HepG2 (cell line): Measurements from ENCODE around the gene TTC38. TPM values are rescaled to one million over a fixed set of nuclear protein-coding genes. Genes with fewer than 3 reads are reported as not detected.

Experiments
- ATAC-seq: fragments of 200-7000 bp; cut with Tn5 transposase; 3 replicates; pipeline ENCODE4 v1.9.1; 2020; ENCODE audit warnings: mild to moderate bottlenecking, moderate library complexity
- BruUV-seq: library from RNA; stranded (reverse); fragments of 400-500 nt; replicated peaks from 2 replicates; lab custom pipeline; 2021; lab: Mats Ljungman, UMichigan
- CTCF ChIA-PET: fragments of 300-600 bp; formaldehyde crosslinking; extraction: SDS; loops from one replicate; lab custom pipeline; 2021; ENCODE audit warnings: low total read pairs, inconsistent platforms, low intra/inter-chr PET ratio; lab: Yijun Ruan, JAX
- POLR2A ChIA-PET: fragments of 350-600 bp; sonication (Branson Sonifier 250); formaldehyde crosslinking; loops from one replicate; lab custom pipeline; 2020; ENCODE audit warnings: antibody characterized with exemption, inconsistent platforms; lab: Yijun Ruan, JAX
- DNase-seq: peaks from one replicate; pipeline ENCODE4 v3.0.0-alpha.2; 2015; ENCODE audit warnings: low spot score
- FAIRE-seq: peaks from 3 replicates; lab custom pipeline; 2011; peaks lifted over from hg19 to GRCh38; lab: Jason Lieb, UNC
- H2AFZ ChIP-seq: one replicate; pipeline ENCODE4 v1.6.1; 2011; ENCODE audit warnings: low read length, inconsistent platforms
- H3K27ac ChIP-seq: fragments of 300-600 bp; 3 replicates; pipeline ENCODE4 v1.8.0; 2011; ENCODE audit warnings: mixed run types, mild to moderate bottlenecking, mixed read lengths, low read length, inconsistent platforms; ENCODE audit not compliant: insufficient read depth; ENCODE audit errors: extremely low read length
- H3K27me3 ChIP-seq, 2 experiments: fragments of 200-600 bp in 1 of 2; 2 replicates in 1 of 2; 3 replicates in 1 of 2; pipeline versions ENCODE4 v1.6.0 to v1.8.0; 2011; ENCODE audit warnings: low read length in 2 of 2, mild to moderate bottlenecking in 2 of 2, moderate library complexity in 2 of 2, inconsistent platforms in 1 of 2; ENCODE audit not compliant: insufficient read depth in 2 of 2, control insufficient read depth in 1 of 2
- H3K36me3 ChIP-seq, 2 experiments: fragments of 200-600 bp in 1 of 2; replicated peaks in 1 of 2; 2 replicates in 1 of 2; 3 replicates in 1 of 2; pipeline versions ENCODE4 v1.5.1 to v1.8.0; 2011; ENCODE audit warnings: low read length in 2 of 2, inconsistent platforms in 1 of 2; ENCODE audit not compliant: insufficient read depth in 2 of 2, control insufficient read depth in 1 of 2
- H3K4me1 ChIP-seq: 2 replicates; pipeline ENCODE4 v1.5.1; 2012; ENCODE audit warnings: low read length, inconsistent platforms; ENCODE audit not compliant: insufficient read depth
- H3K4me2 ChIP-seq: 2 replicates; pipeline ENCODE4 v1.6.0; 2011; ENCODE audit warnings: low read depth, low read length, inconsistent platforms
- H3K4me3 ChIP-seq, 3 experiments: fragments of 200-600 bp in 1 of 3; sonication (generic), shearing (Covaris generic) in 1 of 3; replicated peaks in 1 of 3; 2 replicates each; pipeline ENCODE4 v1.5.1; 2011 to 2016; ENCODE audit warnings: low read length in 3 of 3, inconsistent platforms in 2 of 3, low read depth in 2 of 3, mild to moderate bottlenecking in 2 of 3, control low read depth in 1 of 3, mixed read lengths in 1 of 3; ENCODE audit not compliant: insufficient read depth in 1 of 3
- H3K79me2 ChIP-seq: one replicate; pipeline ENCODE4 v1.6.1; 2011; ENCODE audit warnings: low read length, inconsistent platforms; ENCODE audit not compliant: insufficient read depth
- H3K9ac ChIP-seq: 2 replicates; pipeline ENCODE4 v1.6.0; 2011; ENCODE audit warnings: mild to moderate bottlenecking, low read depth, low read length, inconsistent platforms; ENCODE audit not compliant: insufficient read depth
- H3K9me3 ChIP-seq: 2 replicates; pipeline ENCODE4 v1.5.1; 2012; ENCODE audit warnings: mild to moderate bottlenecking, low read length
- H4K20me1 ChIP-seq: 2 replicates; pipeline ENCODE4 v1.6.0; 2011; ENCODE audit warnings: inconsistent platforms, mild to moderate bottlenecking, low read length, moderate library complexity; ENCODE audit not compliant: insufficient read depth
- AGO2 ChIP-seq: fragments of 200-400 bp; formaldehyde crosslinking; optimal IDR thresholded peaks from 2 replicates; pipeline ENCODE3; 2017; ENCODE audit warnings: mild to moderate bottlenecking, low read depth, low read length, moderate library complexity
- MTF1 ChIP-seq: sonication (generic); formaldehyde crosslinking; IDR thresholded peaks from 2 replicates; pipeline ENCODE4 v1.5.0; 2020; ENCODE audit warnings: missing genetic modification reagents
- RBFOX2 ChIP-seq: fragments of 200-400 bp; formaldehyde crosslinking; IDR thresholded peaks from 2 replicates; pipeline ENCODE4 v1.6.1; 2017; ENCODE audit warnings: low read depth, mild to moderate bottlenecking, low read length
- RFX5 ChIP-seq: IDR thresholded peaks from 2 replicates; pipeline ENCODE4 v1.6.1; 2011; ENCODE audit warnings: low read depth, low read length, improper control_type of control experiment
- ZGPAT ChIP-seq: IDR thresholded peaks from 2 replicates; pipeline ENCODE4 v1.6.1; 2016; ENCODE audit warnings: mild to moderate bottlenecking
- ZNF350 ChIP-seq: sonication (generic); formaldehyde crosslinking; IDR thresholded peaks from 2 replicates; pipeline ENCODE4 v1.4.0; 2020; ENCODE audit warnings: mild to moderate bottlenecking, low read depth, missing genetic modification reagents, borderline replicate concordance
- WGBS: methylation state at CpG from one replicate; pipeline ENCODE4 v1.1.6; 2017; ENCODE audit warnings: low lambda C conversion rate; 5-methylcytosine and 5-hydroxymethylcytosine counted together
- in situ Hi-C: cut with HindIII; loops from 2 replicates; pipeline ENCODE4 v1.10.0; 2017; ENCODE audit warnings: low pct_unique_long_range_greater_than_20kb; ENCODE audit not compliant: extremely low pct_ligation_motif_present
- intact Hi-C: fragments of 100-400 bp; cut with micrococcal nuclease; formaldehyde crosslinking; loops from one replicate; pipeline ENCODE4 v1.10.0; 2022; ENCODE audit not compliant: unreplicated experiment
- polyA plus RNA-seq, 8 experiments: library from polyadenylated mRNA; depleted of rRNA in 3 of 8; stranded (reverse) in 7 of 8; unstranded in 1 of 8; fragments of >200 nt; fragmentation: Illumina TruSeq in 4 of 8; extraction: Trizol in 4 of 8; gene quantifications; 2 replicates each; pipeline versions ENCODE4 v1.2.1 to v1.2.3, GENCODE V29; 2011 to 2016; ENCODE audit warnings: low read depth in 4 of 8, missing spikeins in 1 of 8, mixed read lengths in 1 of 8; ENCODE audit not compliant: insufficient read depth in 1 of 8
- total RNA-seq, 5 experiments: library from RNA; depleted of rRNA; stranded (reverse); fragments of >200 nt; fragmentation: Illumina TruSeq; extraction: Trizol; gene quantifications; 2 replicates each; pipeline ENCODE4 v1.2.3, GENCODE V29; 2016; ENCODE audit warnings: low read depth in 1 of 5

Gene TTC38
- total and polyA plus RNA-seq, 2 of the 13 experiments (the other 11 are each of a cell fraction or from before 2014, with no cell fraction given), result 101 to 105 TPM

- H3K79me2 ChIP-seq, result no peaks in the 10 kb centered on the region
- H3K27me3 ChIP-seq, result no peaks in the 10 kb centered on the region; a peak in 1 of 5 replicates
- intact Hi-C loops, result no loop called here
- H3K4me2 ChIP-seq, result no peak overlapping the region
- DNase-seq, result no peak
- WGBS, result over 99% methylated on average over 20 of the region's 23 CpGs
- CTCF ChIA-PET, result no interaction called here
- no peak for TF ChIP-seq MTF1 (CRISPR knock-in tag)
- TF ChIP-seq RBFOX2, result peak; percentile 46; the same call in 1 of the 2 replicates
- TF ChIP-seq ZNF350, result no peak
- TF ChIP-seq ZGPAT, result no peak
- TF ChIP-seq RFX5, result no peak
- TF ChIP-seq AGO2, result peak; percentile 78
- TF ChIP-seq, all 625 proteins: peak for 2
- in situ Hi-C loops, result no loop called here
- Histone ChIP-seq H3K4me1 (peaks cover 10% of the 10 kb centered on the region), H3K4me3 (no peak overlapping the region), H3K27ac (no peak overlapping the region), H2AFZ (no peak overlapping the region), H4K20me1 (no peaks in the 10 kb centered on the region), H3K9me3 (no peaks in the 10 kb centered on the region), H3K9ac (no peak overlapping the region), H3K36me3 (peaks cover 33 to 62% of the 10 kb centered on the region in 2 experiments)
- ATAC-seq, result no peak
- POLR2A ChIA-PET, result interaction anchor here (1.9 to 2.7 kb wide), 2 partner anchors 13 to 23 kb away, joined by 8 to 9 read pairs; partner anchors contain the start of gene TTC38
- no TSS peak for BruUV-seq
- FAIRE-seq, result no peak
These were observed 23.3 kb downstream of the TTC38 start for GRCh38 chr22:46290843-46291785.
